A549 (cell line): Measurements from ENCODE around the gene GPR176. TPM values are rescaled to one million over a fixed set of nuclear protein-coding genes. Genes with fewer than 3 reads are reported as not detected.

Experiments
- ATAC-seq, 2 experiments: fragments of 200-7000 bp in 1 of 2; fragments of >200 bp in 1 of 2; cut with Nextera tagmentation in 1 of 2; cut with Tn5 transposase in 1 of 2; 3 replicates each; pipeline versions ENCODE4 v1.8.0 to v1.9.1; 2018 to 2020; ENCODE audit warnings: mild to moderate bottlenecking in 1 of 2, moderate library complexity in 1 of 2
- CTCF ChIA-PET: fragments of 300-600 bp; sonication (Branson Sonifier 250); formaldehyde crosslinking; extraction: SDS; loops from one replicate; lab custom pipeline; 2021; ENCODE audit warnings: antibody characterized with exemption, inconsistent platforms; lab: Yijun Ruan, JAX
- POLR2A ChIA-PET: fragments of 350-600 bp; formaldehyde crosslinking; extraction: SDS; loops from one replicate; lab custom pipeline; 2021; ENCODE audit warnings: antibody characterized with exemption, inconsistent platforms; lab: Yijun Ruan, JAX
- DNase-seq, 2 experiments: peaks; one replicate each; pipeline versions ENCODE4 v3.0.0 to v3.0.0-alpha.2; 2011 to 2016; ENCODE audit warnings: low read depth in 1 of 2, low spot score in 1 of 2
- FAIRE-seq: peaks from 2 replicates; lab custom pipeline; 2011; peaks lifted over from hg19 to GRCh38; lab: Jason Lieb, UNC
- H3K27ac ChIP-seq, 2 experiments: fragments of >200 bp; sonication (Bioruptor Twin); formaldehyde crosslinking; 3 replicates each; pipeline ENCODE4 v1.5.1; 2016 to 2017
- H3K4me1 ChIP-seq: fragments of >200 bp; sonication (Bioruptor Twin); formaldehyde crosslinking; 3 replicates; pipeline ENCODE4 v1.6.1; 2016
- H3K4me2 ChIP-seq: fragments of >200 bp; sonication (Bioruptor Twin); formaldehyde crosslinking; 3 replicates; pipeline ENCODE4 v1.6.1; 2016
- H3K4me3 ChIP-seq: fragments of >200 bp; sonication (Bioruptor Twin); formaldehyde crosslinking; 3 replicates; pipeline ENCODE4 v1.5.1; 2016
- H3K9me3 ChIP-seq: fragments of >200 bp; sonication (Bioruptor Twin); formaldehyde crosslinking; 3 replicates; pipeline ENCODE4 v1.6.1; 2016
- BHLHE40 ChIP-seq: IDR thresholded peaks from 2 replicates; pipeline ENCODE4 v1.6.1; 2012; ENCODE audit warnings: low read depth, low read length, inconsistent platforms
- CBX2 ChIP-seq: fragments of 200-600 bp; sonication (generic); IDR thresholded peaks from 2 replicates; pipeline ENCODE4 v1.6.1; 2016; ENCODE audit warnings: low read depth, mild to moderate bottlenecking, borderline replicate concordance
- CHD4 ChIP-seq: fragments of 200-600 bp; sonication (generic); IDR thresholded peaks from 2 replicates; pipeline ENCODE4 v1.6.1; 2016; ENCODE audit warnings: antibody characterized with exemption, mild to moderate bottlenecking, borderline replicate concordance
- EP300 ChIP-seq, 2 experiments: fragments of >200 bp; sonication (Bioruptor Twin); formaldehyde crosslinking; IDR thresholded peaks; 2 replicates in 1 of 2; 3 replicates in 1 of 2; pipeline ENCODE4 v1.6.1; 2016 to 2017
- FOSL2 ChIP-seq, 2 experiments: fragments of 450-650 bp in 1 of 2; fragments of >200 bp in 1 of 2; sonication (Bioruptor Twin) in 1 of 2; formaldehyde crosslinking; IDR thresholded peaks; 2 replicates each; pipeline versions ENCODE4 v1.5.0 to v1.6.1; 2016 to 2020; ENCODE audit warnings: mild to moderate bottlenecking in 1 of 2, moderate library complexity in 1 of 2
- FOXS1 ChIP-seq: fragments of 250-450 bp; sonication (Bioruptor Pico); IDR thresholded peaks from 2 replicates; pipeline ENCODE4 v1.5.0; 2020; ENCODE audit warnings: mild to moderate bottlenecking, moderate library complexity
- GATA3 ChIP-seq: IDR thresholded peaks from 2 replicates; pipeline ENCODE4 v1.6.1; 2012; ENCODE audit warnings: borderline replicate concordance
- HDAC2 ChIP-seq: fragments of 200-600 bp; sonication (generic); IDR thresholded peaks from 2 replicates; pipeline ENCODE4 v1.6.1; 2016
- KDM1A ChIP-seq: fragments of 200-600 bp; sonication (generic); IDR thresholded peaks from 2 replicates; pipeline ENCODE4 v1.6.1; 2016; ENCODE audit warnings: low read depth, mild to moderate bottlenecking
- NFE2L2 ChIP-seq: fragments of 150-350 bp; conservative IDR thresholded peaks from 2 replicates; pipeline ENCODE4 v1.6.1; 2014; ENCODE audit warnings: low read length
- NR3C1 ChIP-seq: fragments of >200 bp; sonication (Bioruptor Twin); formaldehyde crosslinking; IDR thresholded peaks from 3 replicates; pipeline ENCODE4 v1.6.1; 2017
- PHF8 ChIP-seq: fragments of 200-600 bp; sonication (generic); IDR thresholded peaks from 2 replicates; pipeline ENCODE4 v1.6.1; 2016; ENCODE audit warnings: low read depth, mild to moderate bottlenecking, antibody characterized with exemption, moderate library complexity, borderline replicate concordance
- POLR2A ChIP-seq: IDR thresholded peaks from 2 replicates; pipeline ENCODE4 v1.6.1; 2012; ENCODE audit warnings: mild to moderate bottlenecking, low read length
- RAD21 ChIP-seq, 2 experiments: fragments of >200 bp in 1 of 2; sonication (Bioruptor Twin) in 1 of 2; formaldehyde crosslinking in 1 of 2; IDR thresholded peaks in 1 of 2; conservative IDR thresholded peaks in 1 of 2; 2 replicates in 1 of 2; 3 replicates in 1 of 2; pipeline ENCODE4 v1.6.1; 2012 to 2018; ENCODE audit warnings: inconsistent platforms in 1 of 2
- RCOR1 ChIP-seq: fragments of 150-350 bp; IDR thresholded peaks from 2 replicates; pipeline ENCODE4 v1.6.1; 2014; ENCODE audit warnings: antibody characterized with exemption, low read length, low read depth
- RNF2 ChIP-seq: fragments of 200-600 bp; sonication (generic); IDR thresholded peaks from 2 replicates; pipeline ENCODE4 v1.6.1; 2016; ENCODE audit warnings: low read depth, mild to moderate bottlenecking, antibody characterized with exemption, moderate library complexity, borderline replicate concordance
- ZC3H11A ChIP-seq: fragments of 450-650 bp; IDR thresholded peaks from 2 replicates; pipeline ENCODE4 v1.6.1; 2014; ENCODE audit warnings: antibody characterized with exemption, mild to moderate bottlenecking
- ZFP36 ChIP-seq: fragments of 450-650 bp; IDR thresholded peaks from 2 replicates; pipeline ENCODE4 v1.6.1; 2014; ENCODE audit warnings: borderline replicate concordance; ENCODE audit not compliant: partially characterized antibody
- WGBS: methylation state at CpG from one replicate; pipeline ENCODE4 v1.1.6; 2017; ENCODE audit errors: missing lambda C conversion rate; 5-methylcytosine and 5-hydroxymethylcytosine counted together
- polyA plus RNA-seq, 4 experiments: library from polyadenylated mRNA; depleted of rRNA in 3 of 4; stranded (reverse); fragments of >200 nt; fragmentation: RNase III in 1 of 4; extraction: RNeasy Plus Mini Kit Qiagen cat#74134 plus additional on column Dnase treatment in 1 of 4; gene quantifications; 2 replicates in 3 of 4; 3 replicates in 1 of 4; pipeline ENCODE4 v1.2.3, GENCODE V29; 2011 to 2017
- TF ChIP-seq, protein P1 (sequence below): fragments of >200 bp; sonication (Bioruptor Twin); formaldehyde crosslinking; IDR thresholded peaks from 3 replicates; pipeline ENCODE4 v1.6.1; 2016
- TF ChIP-seq, protein P2 (sequence below): fragments of 250-450 bp; sonication (Bioruptor Pico); IDR thresholded peaks from 2 replicates; pipeline ENCODE4 v1.5.0; 2021; ENCODE audit warnings: mild to moderate bottlenecking, moderate library complexity, borderline replicate concordance
- TF ChIP-seq, protein P3 (sequence below): IDR thresholded peaks from 2 replicates; pipeline ENCODE4 v1.6.1; 2012
- TF ChIP-seq, protein P4 (sequence below): fragments of 450-650 bp; IDR thresholded peaks from 2 replicates; pipeline ENCODE4 v1.6.1; 2014; ENCODE audit warnings: antibody characterized with exemption

The GPR176 gene
- polyA plus RNA-seq, 2 of the 4 experiments (the other 2 are of a cell fraction), result 1.5 to 8.1 TPM

DNA sequence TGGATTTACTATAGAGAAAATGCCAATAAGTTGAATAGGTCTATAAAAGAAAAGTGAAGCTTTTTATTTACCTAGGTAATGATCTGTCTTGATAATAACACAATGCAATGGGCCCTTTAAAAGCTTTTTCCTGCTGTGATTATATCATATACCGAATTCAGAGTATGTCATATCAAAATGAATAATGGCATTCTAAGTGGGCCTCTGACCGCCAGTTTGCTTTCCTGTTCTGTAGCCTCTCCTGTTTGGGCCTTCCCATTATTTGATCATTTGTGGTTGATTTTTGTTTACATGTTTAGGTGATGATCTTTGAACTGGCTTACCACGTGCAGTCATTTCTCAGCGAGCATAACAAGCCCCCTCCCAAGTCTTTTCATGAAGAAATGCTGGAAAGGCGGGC lies 28.8 kb upstream of the GPR176 start:
- WGBS, result 83% methylated on average over 5 of the region's 5 CpGs
- no peak for TF ChIP-seq KDM1A
- no peak for TF ChIP-seq RAD21 (conservative IDR thresholded peaks at IDR 0.05 in 1 of 2, IDR thresholded peaks at IDR 0.05 in 1 of 2)
- no peak for TF ChIP-seq PHF8
- TF ChIP-seq BHLHE40, result no peak
- TF ChIP-seq CBX2, result no peak
- no peak for TF ChIP-seq NR3C1
- TF ChIP-seq, protein P1, sequence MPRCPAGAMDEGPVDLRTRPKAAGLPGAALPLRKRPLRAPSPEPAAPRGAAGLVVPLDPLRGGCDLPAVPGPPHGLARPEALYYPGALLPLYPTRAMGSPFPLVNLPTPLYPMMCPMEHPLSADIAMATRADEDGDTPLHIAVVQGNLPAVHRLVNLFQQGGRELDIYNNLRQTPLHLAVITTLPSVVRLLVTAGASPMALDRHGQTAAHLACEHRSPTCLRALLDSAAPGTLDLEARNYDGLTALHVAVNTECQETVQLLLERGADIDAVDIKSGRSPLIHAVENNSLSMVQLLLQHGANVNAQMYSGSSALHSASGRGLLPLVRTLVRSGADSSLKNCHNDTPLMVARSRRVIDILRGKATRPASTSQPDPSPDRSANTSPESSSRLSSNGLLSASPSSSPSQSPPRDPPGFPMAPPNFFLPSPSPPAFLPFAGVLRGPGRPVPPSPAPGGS, result no peak
- TF ChIP-seq, protein P2, sequence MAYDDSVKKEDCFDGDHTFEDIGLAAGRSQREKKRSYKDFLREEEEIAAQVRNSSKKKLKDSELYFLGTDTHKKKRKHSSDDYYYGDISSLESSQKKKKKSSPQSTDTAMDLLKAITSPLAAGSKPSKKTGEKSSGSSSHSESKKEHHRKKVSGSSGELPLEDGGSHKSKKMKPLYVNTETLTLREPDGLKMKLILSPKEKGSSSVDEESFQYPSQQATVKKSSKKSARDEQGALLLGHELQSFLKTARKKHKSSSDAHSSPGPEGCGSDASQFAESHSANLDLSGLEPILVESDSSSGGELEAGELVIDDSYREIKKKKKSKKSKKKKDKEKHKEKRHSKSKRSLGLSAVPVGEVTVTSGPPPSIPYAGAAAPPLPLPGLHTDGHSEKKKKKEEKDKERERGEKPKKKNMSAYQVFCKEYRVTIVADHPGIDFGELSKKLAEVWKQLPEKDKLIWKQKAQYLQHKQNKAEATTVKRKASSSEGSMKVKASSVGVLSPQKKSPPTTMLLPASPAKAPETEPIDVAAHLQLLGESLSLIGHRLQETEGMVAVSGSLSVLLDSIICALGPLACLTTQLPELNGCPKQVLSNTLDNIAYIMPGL (CRISPR knock-in tag), result no peak
- TF ChIP-seq, protein P3, sequence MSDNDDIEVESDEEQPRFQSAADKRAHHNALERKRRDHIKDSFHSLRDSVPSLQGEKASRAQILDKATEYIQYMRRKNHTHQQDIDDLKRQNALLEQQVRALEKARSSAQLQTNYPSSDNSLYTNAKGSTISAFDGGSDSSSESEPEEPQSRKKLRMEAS, result no peak
- TF ChIP-seq EP300 (IDR thresholded peaks at IDR 0.05), result no peak
- no peak for TF ChIP-seq FOSL2 (IDR thresholded peaks at IDR 0.05)
- TF ChIP-seq FOSL2 (CRISPR knock-in tag; IDR thresholded peaks at IDR 0.05), result no peak
- TF ChIP-seq GATA3, result no peak
- no peak for TF ChIP-seq CHD4
- TF ChIP-seq, all 56 proteins: peak for 0
- Histone ChIP-seq H3K9me3 (no peaks in the 10 kb centered on the region), H3K27ac (no peak overlapping the region), H3K4me2 (no peak overlapping the region), H3K4me3 (no peak overlapping the region), H3K4me1 (no peaks in the 10 kb centered on the region)
- no peak for ATAC-seq
- no peak for DNase-seq
- POLR2A ChIA-PET, result no interaction called here
- CTCF ChIA-PET, result interaction anchor here (0.5 to 0.9 kb wide), 2 partner anchors 192 to 483 kb away, joined by 3 read pairs; no protein-coding TSS in a partner anchor
- no peak for FAIRE-seq

DNA sequence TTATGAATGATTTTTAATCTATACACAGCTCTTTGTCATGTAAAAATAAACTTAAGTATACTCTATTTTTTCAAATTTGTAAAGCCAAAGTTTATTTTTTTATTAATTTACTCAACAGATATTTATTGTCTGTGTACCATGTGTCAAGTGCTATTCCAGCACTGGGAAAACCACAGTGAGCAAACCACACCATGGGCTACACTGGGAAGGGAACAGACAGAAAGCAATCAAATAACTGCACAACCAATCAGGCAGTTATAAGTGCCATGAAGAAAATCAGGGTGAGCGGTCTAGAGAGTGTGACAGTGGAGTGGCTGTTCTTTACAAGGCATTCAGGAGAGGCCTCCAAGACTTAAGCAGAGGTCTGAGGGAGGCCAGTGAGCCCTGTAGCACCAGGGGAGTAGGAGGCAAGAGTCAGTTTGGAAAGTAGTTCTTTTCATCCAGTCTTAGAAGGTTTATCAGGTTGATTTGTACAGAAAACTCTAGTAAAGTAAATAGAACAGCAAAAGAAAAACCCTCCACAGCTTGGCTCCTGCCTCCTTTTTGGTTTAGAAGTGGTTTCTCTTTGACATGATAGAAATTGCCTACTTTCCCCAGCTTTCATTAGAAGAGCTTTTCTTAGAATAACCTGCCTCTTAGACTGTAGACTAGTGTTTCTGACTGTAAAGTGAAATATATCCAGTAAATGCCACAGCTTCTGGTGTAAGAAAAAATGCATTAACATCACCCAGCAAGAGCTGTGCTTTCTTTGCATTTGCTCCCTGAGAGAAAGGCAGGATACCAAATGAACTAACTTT lies 27.5 kb upstream of the GPR176 start:
- Histone ChIP-seq H3K4me3 (no peak overlapping the region), H3K27ac (no peak overlapping the region), H3K4me2 (no peak overlapping the region), H3K4me1 (peaks cover 2% of the 10 kb centered on the region), H3K9me3 (no peaks in the 10 kb centered on the region)
- ChIA-PET CTCF (interaction anchor here (0.9 kb wide), 1 partner anchor 191 kb away, joined by 3 read pairs; no protein-coding TSS in a partner anchor), POLR2A (no interaction called here)
- WGBS, result 100% methylated on average over 1 of the region's 1 CpG
- TF ChIP-seq NFE2L2 (no peak), FOXS1 (CRISPR knock-in tag) (no peak), ZFP36 (no peak), ZC3H11A (no peak), RCOR1 (no peak)
- FAIRE-seq, result no peak
- ATAC-seq, result no peak
- no peak for DNase-seq

DNA sequence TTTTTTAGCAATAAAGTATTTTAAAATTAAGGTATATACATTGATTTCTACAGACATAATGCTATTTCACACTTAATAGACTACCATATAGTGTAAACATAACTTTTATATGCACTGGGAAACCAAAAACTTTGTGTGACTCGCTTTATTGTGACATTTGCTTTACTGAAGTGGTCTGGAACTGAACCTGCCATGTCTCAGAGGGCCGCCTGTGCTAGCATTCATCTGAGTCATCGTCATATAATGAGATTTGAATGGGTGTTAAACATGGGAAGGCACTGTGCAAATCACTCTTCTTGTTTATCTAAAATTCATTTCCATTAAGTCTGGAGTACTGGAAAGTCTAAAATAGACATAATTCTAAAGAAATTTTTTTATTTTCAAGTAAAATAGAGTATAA lies 26.8 kb upstream of the GPR176 start:
- ChIA-PET POLR2A (no interaction called here), CTCF (no interaction called here)
- H3K9me3 ChIP-seq, result no peaks in the 10 kb centered on the region
- WGBS, result 92% methylated on average over 3 of the region's 3 CpGs
- H3K4me2 ChIP-seq, result no peak overlapping the region
- ATAC-seq (no peak), FAIRE-seq (no peak), DNase-seq (no peak)
- no peak overlapping the region for H3K27ac ChIP-seq
- no peak overlapping the region for H3K4me3 ChIP-seq
- TF ChIP-seq RNF2, result no peak
- TF ChIP-seq HDAC2, result no peak
- TF ChIP-seq POLR2A, result no peak
- TF ChIP-seq, protein P2 (CRISPR knock-in tag), result no peak
- TF ChIP-seq KDM1A, result no peak
- TF ChIP-seq CHD4, result no peak
- TF ChIP-seq, protein P4, sequence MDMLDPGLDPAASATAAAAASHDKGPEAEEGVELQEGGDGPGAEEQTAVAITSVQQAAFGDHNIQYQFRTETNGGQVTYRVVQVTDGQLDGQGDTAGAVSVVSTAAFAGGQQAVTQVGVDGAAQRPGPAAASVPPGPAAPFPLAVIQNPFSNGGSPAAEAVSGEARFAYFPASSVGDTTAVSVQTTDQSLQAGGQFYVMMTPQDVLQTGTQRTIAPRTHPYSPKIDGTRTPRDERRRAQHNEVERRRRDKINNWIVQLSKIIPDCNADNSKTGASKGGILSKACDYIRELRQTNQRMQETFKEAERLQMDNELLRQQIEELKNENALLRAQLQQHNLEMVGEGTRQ, result no peak
- H3K4me1 ChIP-seq, result peaks cover 9% of the 10 kb centered on the region
